Stomach (tissue), 4 donors: ENCODE results near the gene HYAL1.

Experiments used
- CTCF ChIP-seq, 7 experiments: fragments of 450-650 bp in 4 of 7; fragments of 200-600 bp in 3 of 7; sonication (generic) in 3 of 7; IDR thresholded peaks; one replicate each; pipeline ENCODE4 v1.5.1; 2016 to 2019; ENCODE audit warnings: antibody characterized with exemption in 7 of 7, control low read depth in 2 of 7, mild to moderate bottlenecking in 1 of 7
- POLR2A ChIP-seq, 4 donors: fragments of 450-650 bp; IDR thresholded peaks; one replicate each; pipeline ENCODE4 v1.6.1; 2016; ENCODE audit warnings: antibody characterized with exemption in 4 of 4, control low read depth in 2 of 4, mild to moderate bottlenecking in 1 of 4, moderate library complexity in 1 of 4

DNA sequence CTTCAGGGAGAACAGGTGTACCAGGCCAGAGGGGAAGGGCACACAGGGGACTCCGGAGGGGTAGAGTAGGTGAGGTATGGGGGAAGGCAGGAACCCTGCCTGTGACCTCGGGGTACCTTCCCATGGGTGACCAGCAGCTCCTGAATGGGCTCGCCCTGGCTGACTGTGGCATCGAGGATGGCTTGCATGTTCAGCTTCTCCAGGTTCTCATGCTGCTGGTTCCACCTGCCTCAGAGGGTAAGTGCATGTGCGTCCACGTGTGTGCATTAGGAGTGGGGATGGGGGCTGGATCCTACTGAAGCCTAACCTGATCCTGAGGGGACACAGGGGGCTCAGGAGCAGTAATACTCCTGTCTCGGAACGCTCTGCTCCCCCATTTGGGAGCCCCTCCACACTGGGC, 41.6 kb upstream of the HYAL1 start:
- TF ChIP-seq CTCF (IDR thresholded peaks at IDR 0.05) (no peak), POLR2A (IDR thresholded peaks at IDR 0.05) (no peak)
